Activated CD4-positive, alpha-beta memory T cell treated with anti-CD3 and anti-CD28 coated beads for 36 hours (primary cell): Measurements from ENCODE around the gene SYAP1. TPM values are rescaled to one million over a fixed set of nuclear protein-coding genes. Genes with fewer than 3 reads are reported as not detected.

Experiments used
- total RNA-seq, 2 experiments: library from RNA; stranded (reverse); gene quantifications; one replicate each; pipeline ENCODE4 v1.2.3, GENCODE V29; 2021

The SYAP1 gene
- total RNA-seq, 2 experiments from 2014 or later, result 20.8 to 22.4 TPM

Other genes with a start within 250 kb of the SYAP1 start
- gene S100G, start 69.5 kb upstream of the SYAP1 start, total RNA-seq, result not detected
- 1 to 10 TPM; 6.3 to 6.6 TPM for gene CTPS2, start 6.9 kb upstream of the SYAP1 start, total RNA-seq
- gene TXLNG, start 66.9 kb downstream of the SYAP1 start, total RNA-seq, result 10 to 100 TPM; 14.2 to 15.1 TPM
- 100 to 1,000 TPM; 213 to 216 TPM for gene RBBP7, start 150.8 kb downstream of the SYAP1 start, total RNA-seq
- not detected for gene REPS2, start 227.0 kb downstream of the SYAP1 start, total RNA-seq